GM19438 (cell line): Measurements from ENCODE around the gene MAGI1.
"Not testable (repeated sequence)": the region's sequence is repeated elsewhere in the genome, so short reads cannot be mapped to it uniquely, and the experiment has no call there.

Experiments
- ATAC-seq: cut with Tn5 transposase; IDR thresholded peaks from one replicate; pipeline ENCODE4 v1.9.1; 2021; ENCODE audit warnings: low read depth; ENCODE audit not compliant: unreplicated experiment

The MAGI1 gene

GRCh38 chr3:65617209-65617608, 421.5 kb downstream of the MAGI1 start:
- no peak for ATAC-seq

- no peak for ATAC-seq
These were observed 422.2 kb downstream of the MAGI1 start for GRCh38 chr3:65616563-65616962.

GRCh38 chr3:65615329-65615728, 423.4 kb downstream of the MAGI1 start:
- ATAC-seq, result no peak

GRCh38 chr3:65614585-65614984, 424.1 kb downstream of the MAGI1 start:
- no peak for ATAC-seq

- ATAC-seq, result not testable (repeated sequence)
These were observed 430.7 kb downstream of the MAGI1 start for GRCh38 chr3:65607965-65608460.

GRCh38 chr3:65607101-65607500, 431.6 kb downstream of the MAGI1 start:
- no peak for ATAC-seq

- no peak for ATAC-seq
These were observed 432.8 kb downstream of the MAGI1 start for GRCh38 chr3:65605876-65606432.

GRCh38 chr3:65604863-65605526, 433.7 kb downstream of the MAGI1 start:
- ATAC-seq, result no peak

- no peak for ATAC-seq
These were observed 435.1 kb downstream of the MAGI1 start for GRCh38 chr3:65603631-65604030.

- no peak for ATAC-seq
These were observed 437.8 kb downstream of the MAGI1 start for GRCh38 chr3:65600888-65601287.

- no peak for ATAC-seq
These were observed 440.7 kb downstream of the MAGI1 start for GRCh38 chr3:65597952-65598413.

GRCh38 chr3:65597226-65597951, 441.3 kb downstream of the MAGI1 start:
- no peak for ATAC-seq

GRCh38 chr3:65596571-65597225, 442.0 kb downstream of the MAGI1 start:
- ATAC-seq, result no peak

- ATAC-seq, result no peak
These were observed 442.8 kb downstream of the MAGI1 start for GRCh38 chr3:65596029-65596300.

GRCh38 chr3:65595222-65596028, 443.3 kb downstream of the MAGI1 start:
- no peak for ATAC-seq

- ATAC-seq, result no peak
These were observed 444.7 kb downstream of the MAGI1 start for GRCh38 chr3:65593780-65594752.

GRCh38 chr3:65591313-65591712, 447.4 kb downstream of the MAGI1 start:
- no peak for ATAC-seq

GRCh38 chr3:65588884-65589283, 449.8 kb downstream of the MAGI1 start:
- no peak for ATAC-seq

GRCh38 chr3:65587650-65588439, 450.9 kb downstream of the MAGI1 start:
- ATAC-seq, result no peak
